Esophagus mucosa (tissue), 1 donor: ENCODE results near the gene PNKP. TPM values are rescaled to one million over a fixed set of nuclear protein-coding genes. Genes with fewer than 3 reads are reported as not detected.

Experiments used
- ATAC-seq: fragments of 200-7000 bp; cut with Tn5 transposase; one replicate; pipeline ENCODE4 v1.9.1; 2020
- total RNA-seq: library from RNA; stranded (reverse); gene quantifications from one replicate; pipeline ENCODE4 v1.2.4, GENCODE V29; 2023
- donor health status: DM: yes; HTN: yes; CAD: no.

PNKP gene
- total RNA-seq, 1 donor from 2014 or later: 29.2 TPM

DNA sequence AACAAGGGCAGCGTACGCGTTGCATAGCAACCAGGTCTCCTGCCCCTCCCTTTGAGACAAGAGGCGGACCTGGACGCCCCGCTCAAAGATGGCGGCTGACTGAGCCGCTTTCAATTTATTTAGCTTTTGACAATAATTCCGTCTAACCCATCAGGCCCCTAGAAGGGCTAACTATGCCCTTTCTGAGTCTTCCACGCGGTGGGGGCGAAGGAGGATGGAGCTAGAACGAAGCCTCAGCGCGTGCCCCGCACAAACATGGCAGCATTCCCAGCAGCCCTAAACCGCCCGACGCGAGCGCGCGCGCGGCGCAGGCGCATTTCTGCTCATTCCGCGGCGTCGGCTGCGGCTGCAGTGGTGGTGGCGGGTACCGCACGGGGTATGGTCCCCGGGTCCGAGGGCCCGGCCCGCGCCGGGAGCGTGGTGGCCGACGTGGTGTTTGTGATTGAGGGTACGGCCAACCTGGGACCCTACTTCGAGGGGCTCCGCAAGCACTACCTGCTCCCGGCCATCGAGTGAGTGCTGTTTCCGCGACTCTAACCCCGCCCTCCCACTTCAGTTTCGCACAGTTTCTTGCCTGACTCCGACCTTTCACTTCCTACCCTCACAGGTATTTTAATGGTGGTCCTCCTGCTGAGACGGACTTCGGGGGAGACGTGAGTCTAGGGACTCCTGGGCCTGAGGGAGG is 49.3 kb downstream of the PNKP start, which contains the start of gene MED25:
TSS of gene MED25 (plus strand) at position 326 of the 685 bp plus-strand sequence. CDS start at position 379, 53 bp downstream.
- ATAC-seq: peak; percentile 81

DNA sequence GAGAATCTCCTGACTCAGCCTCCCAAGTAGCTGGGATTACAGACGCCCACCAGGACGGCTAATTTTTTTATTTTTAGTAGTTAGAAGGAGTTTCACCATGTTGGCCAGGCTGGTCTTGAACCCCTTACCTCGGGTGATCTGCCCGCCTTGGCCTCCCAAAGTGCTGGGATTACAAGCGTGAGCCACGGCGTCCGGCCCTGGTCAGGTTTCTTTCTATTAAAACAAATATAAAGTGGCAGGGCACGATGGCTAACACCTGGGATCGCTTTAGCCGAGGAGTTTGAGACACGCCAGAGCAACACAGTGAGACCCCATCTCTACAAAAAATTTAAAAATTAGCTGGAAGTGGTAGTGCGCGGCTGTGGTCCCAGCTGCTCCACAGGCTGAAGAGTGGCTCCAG is 50.8 kb downstream of the PNKP start:
- no peak for ATAC-seq

- ATAC-seq: no peak
Measured at GRCh38 chr19:49814010-49814409, 53.4 kb downstream of the PNKP start.

- peak; percentile 78 for ATAC-seq
Measured at GRCh38 chr19:49812997-49813861, 54.1 kb downstream of the PNKP start, which contains the start of gene FUZ. Gene FUZ, minus strand, starts transcription at chr19:49813292. Its CDS starts 186 bp downstream, at chr19:49813106.

DNA sequence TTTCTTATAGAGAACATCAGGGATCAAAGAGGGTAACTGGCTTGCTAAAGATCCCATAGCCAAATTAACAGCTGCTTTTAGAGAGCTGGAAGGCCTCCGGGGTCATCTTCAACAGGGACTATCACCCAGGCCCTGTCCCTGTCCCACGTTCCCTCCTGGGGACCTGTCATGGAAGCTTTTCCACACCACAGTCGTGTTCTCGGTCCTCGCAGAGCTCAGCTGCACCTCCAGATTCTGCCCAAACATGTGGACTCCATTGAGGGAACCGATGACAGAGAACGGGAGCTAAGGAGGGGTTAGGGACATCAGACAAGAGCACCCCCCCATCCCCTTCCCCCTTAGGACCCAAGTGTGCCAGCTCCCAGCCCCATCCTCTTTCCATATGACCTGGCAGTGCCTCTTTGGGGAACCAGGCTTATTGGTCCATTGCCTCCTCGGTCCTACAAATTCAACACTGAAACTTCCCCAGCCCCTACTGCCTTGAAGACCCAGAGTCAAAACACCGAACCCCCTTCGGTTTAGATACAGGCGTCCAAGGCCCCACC is 54.9 kb downstream of the PNKP start:
- ATAC-seq: no peak

DNA sequence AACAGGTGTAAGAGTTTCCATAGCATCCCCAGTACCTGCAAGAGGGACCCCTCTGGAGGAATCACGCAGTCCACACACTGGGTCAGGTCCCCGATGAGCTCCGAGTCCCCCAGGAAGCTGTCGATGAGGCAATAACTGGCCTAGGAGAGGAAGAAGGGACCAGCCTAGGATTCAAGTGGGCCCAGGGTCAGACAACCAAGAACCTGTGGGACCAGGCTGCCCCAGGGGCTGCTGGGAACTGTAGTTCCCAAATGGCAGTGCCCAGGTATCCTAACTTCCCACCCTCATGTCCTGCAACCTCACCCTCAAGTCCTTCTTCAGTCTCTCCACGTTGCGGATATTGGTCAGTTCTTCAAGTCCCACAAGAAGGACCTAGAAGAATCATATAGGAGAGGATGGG is 56.0 kb downstream of the PNKP start:
- no peak for ATAC-seq

Other genes with a start within 250 kb of the PNKP start
- gene RRAS, start 227.4 kb downstream of the PNKP start, total RNA-seq: 16.4 TPM
- gene SCAF1, start 225.4 kb downstream of the PNKP start, total RNA-seq: 31.0 TPM
- 38.6 TPM for gene IRF3, start 201.7 kb downstream of the PNKP start, total RNA-seq
- gene BCL2L12, start 201.6 kb downstream of the PNKP start, total RNA-seq: 23.5 TPM
- gene PRMT1, start 190.3 kb downstream of the PNKP start, total RNA-seq: 99.0 TPM
- gene ADM5, start 178.0 kb downstream of the PNKP start, total RNA-seq: 0.92 TPM
- 1.1 TPM for gene CPT1C, start 176.5 kb downstream of the PNKP start, total RNA-seq
- 0.12 TPM for gene TSKS, start 104.3 kb downstream of the PNKP start, total RNA-seq
- gene AP2A1, start 100.6 kb downstream of the PNKP start, total RNA-seq: 54.0 TPM
- gene FUZ, start 54.3 kb downstream of the PNKP start, total RNA-seq: 8.3 TPM
- gene MED25, start 49.3 kb downstream of the PNKP start, total RNA-seq: 25.6 TPM
- 58.5 TPM for gene PTOV1, start 16.4 kb downstream of the PNKP start, total RNA-seq
- gene AKT1S1, start 9.8 kb upstream of the PNKP start, total RNA-seq: 32.7 TPM
- 15.8 TPM for gene TBC1D17, start 10.1 kb upstream of the PNKP start, total RNA-seq
- gene IL4I1, start 29.3 kb upstream of the PNKP start, total RNA-seq: not detected
- 15.1 TPM for gene ATF5, start 61.6 kb upstream of the PNKP start, total RNA-seq
- gene NUP62, start 61.9 kb upstream of the PNKP start, total RNA-seq: 23.6 TPM
- gene SIGLEC11, start 93.6 kb upstream of the PNKP start, total RNA-seq: not detected
- gene VRK3, start 157.8 kb upstream of the PNKP start, total RNA-seq: 20.3 TPM
- gene ZNF473, start 158.4 kb upstream of the PNKP start, total RNA-seq: 6.7 TPM